ENCODE results near the gene LRRC2.

The LRRC2 gene

GRCh38 chr3:46558184-46559043 lies 7.7 kb downstream of the LRRC2 start:
- TF ChIP-seq, protein P1, sequence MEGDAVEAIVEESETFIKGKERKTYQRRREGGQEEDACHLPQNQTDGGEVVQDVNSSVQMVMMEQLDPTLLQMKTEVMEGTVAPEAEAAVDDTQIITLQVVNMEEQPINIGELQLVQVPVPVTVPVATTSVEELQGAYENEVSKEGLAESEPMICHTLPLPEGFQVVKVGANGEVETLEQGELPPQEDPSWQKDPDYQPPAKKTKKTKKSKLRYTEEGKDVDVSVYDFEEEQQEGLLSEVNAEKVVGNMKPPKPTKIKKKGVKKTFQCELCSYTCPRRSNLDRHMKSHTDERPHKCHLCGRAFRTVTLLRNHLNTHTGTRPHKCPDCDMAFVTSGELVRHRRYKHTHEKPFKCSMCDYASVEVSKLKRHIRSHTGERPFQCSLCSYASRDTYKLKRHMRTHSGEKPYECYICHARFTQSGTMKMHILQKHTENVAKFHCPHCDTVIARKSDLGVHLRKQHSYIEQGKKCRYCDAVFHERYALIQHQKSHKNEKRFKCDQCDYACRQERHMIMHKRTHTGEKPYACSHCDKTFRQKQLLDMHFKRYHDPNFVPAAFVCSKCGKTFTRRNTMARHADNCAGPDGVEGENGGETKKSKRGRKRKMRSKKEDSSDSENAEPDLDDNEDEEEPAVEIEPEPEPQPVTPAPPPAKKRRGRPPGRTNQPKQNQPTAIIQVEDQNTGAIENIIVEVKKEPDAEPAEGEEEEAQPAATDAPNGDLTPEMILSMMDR (IDR thresholded peaks at IDR 0.05), result peak; percentile 89

DNA sequence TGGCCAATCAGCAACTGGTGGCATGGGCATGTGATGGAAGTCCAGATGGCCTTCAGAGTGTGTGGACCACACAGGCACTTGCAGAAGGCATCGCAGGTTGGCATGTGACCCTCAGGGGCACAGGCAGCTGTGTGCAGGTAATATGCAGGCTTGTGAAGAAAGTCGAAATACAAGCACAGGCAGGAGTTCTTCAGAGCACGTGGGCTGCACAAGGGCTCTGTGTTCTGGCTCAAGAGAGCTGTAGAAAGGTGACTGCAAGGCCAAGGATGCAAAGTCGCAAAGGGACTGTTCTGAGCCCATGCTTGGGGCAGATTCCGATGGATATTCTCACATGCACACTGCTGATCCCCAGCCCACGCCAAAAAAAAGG lies 8.3 kb downstream of the LRRC2 start:
- TF ChIP-seq, protein P1 (IDR thresholded peaks at IDR 0.05), result no peak

- TF ChIP-seq, protein P1 (IDR thresholded peaks at IDR 0.05), result no peak
Observed at GRCh38 chr3:46553154-46553553, 12.9 kb downstream of the LRRC2 start.

DNA sequence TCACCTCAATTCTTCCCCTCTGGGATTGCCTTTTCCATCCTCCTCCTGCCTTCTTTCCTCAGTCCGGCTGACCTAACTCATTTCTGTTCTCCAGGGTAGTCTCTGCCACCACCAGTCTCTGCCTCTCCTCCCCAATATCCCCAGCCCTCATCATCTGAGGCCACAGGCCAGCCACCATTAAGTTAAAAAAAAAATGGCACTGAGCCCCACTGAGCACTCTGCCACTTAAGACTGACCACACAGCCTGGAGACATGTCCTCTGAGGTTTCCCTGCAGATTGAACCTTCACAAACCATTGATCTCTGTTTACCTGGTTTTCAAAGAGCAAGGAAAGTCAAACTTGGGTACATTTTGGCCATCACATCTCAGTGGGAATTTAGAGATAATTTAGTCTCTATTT lies 13.6 kb downstream of the LRRC2 start:
- TF ChIP-seq, protein P1 (IDR thresholded peaks at IDR 0.05), result no peak

- TF ChIP-seq, protein P1 (IDR thresholded peaks at IDR 0.05), result no peak
Observed at GRCh38 chr3:46551615-46552014, 14.5 kb downstream of the LRRC2 start.

- TF ChIP-seq, protein P1 (IDR thresholded peaks at IDR 0.05), result no peak
Observed at GRCh38 chr3:46549989-46550388, 16.1 kb downstream of the LRRC2 start.

- TF ChIP-seq, protein P1 (IDR thresholded peaks at IDR 0.05), result no peak
Observed at GRCh38 chr3:46549408-46549904, 16.6 kb downstream of the LRRC2 start.

All from LNCAP (cell line).